ENCODE results near the gene TRAPPC14.
"Not testable (repeated sequence)": the region's sequence is repeated elsewhere in the genome, so short reads cannot be mapped to it uniquely, and the experiment has no call there.

Gene TRAPPC14

DNA sequence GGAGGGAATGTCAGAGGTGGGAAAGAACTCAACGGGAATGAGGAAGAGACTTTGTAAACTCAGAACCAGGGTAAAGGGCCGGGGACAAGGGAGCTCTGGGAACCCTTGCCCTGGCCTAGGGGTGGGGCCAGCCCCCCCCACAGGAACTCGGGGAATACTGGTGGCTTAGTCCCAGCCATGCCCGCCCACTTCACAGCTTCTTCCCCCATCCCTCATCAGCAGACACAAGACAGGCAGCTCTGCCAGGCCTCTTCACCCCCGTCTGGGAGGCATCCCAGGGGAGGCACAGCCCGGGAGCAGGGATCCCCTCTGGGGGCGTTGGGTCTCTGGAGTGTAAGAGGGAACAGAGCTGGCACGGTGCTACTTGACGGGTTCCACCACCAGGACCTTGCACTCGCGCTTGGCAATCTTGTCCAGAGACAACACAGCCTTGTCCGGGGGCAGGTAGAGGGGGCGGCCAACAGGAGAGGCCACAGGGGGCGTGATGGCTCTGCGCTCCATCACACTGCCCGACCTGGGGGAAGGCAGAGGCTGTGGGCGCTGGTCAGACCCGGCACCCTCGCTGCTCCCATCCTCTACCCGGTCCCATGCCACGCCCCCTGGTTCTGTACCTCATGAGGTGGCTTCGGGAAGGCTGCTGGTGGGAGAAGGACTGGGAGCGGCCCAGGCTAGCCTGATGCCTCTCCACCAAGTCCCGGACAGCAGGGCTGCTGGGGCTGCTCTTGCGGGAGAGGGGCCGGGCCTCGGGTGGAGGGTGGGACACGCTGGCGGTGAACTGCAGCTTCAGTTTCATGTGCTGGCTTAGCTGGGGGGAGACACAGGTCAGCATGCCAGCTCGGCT lies 3.7 kb downstream of the TRAPPC14 start:
- no peak for DNase-seq (ENCODE audit: low read depth in 1 of 2, low spot score in 1 of 2)

DNA sequence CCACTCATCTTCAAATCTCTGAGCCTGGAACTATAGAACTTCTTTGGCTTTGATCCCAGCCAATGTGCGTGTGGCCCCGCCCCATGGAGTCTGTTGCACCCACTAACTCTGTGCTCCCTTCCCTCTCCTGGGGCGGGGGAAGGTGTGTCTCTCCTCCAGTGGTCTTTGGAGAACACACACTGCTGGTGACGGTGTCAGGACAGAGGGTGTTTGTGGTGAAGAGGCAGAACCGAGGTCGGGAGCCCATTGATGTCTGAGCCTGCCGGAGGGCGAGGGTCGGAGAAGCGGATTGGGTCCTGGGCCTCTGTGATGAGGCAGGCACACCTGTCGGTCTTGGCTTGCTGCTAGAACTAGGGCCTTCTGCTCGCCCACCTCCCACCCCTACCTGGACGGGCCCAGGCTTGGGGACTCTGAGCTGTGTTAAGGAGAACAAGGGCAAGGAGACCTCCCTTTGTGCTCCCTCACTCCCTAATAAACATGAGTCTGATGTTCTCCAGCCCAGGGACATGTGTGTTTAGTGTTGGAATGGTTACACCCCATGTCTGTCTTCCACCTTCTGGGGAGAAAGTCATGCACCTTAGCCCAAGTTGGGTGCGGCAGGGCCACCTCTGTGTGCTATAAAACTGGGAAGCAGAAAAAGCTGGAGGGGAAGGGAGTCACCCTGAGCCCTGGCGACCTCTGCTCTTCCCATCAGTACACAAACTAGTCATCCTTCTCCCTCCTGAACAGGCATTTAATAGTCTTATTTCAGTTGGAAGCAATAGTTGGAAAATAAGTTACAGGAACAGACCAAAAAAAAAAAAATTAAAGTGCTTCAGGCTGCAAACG lies 4.6 kb downstream of the TRAPPC14 start:
- no peak for DNase-seq (ENCODE audit: low read depth in 1 of 2, low spot score in 1 of 2)

DNA sequence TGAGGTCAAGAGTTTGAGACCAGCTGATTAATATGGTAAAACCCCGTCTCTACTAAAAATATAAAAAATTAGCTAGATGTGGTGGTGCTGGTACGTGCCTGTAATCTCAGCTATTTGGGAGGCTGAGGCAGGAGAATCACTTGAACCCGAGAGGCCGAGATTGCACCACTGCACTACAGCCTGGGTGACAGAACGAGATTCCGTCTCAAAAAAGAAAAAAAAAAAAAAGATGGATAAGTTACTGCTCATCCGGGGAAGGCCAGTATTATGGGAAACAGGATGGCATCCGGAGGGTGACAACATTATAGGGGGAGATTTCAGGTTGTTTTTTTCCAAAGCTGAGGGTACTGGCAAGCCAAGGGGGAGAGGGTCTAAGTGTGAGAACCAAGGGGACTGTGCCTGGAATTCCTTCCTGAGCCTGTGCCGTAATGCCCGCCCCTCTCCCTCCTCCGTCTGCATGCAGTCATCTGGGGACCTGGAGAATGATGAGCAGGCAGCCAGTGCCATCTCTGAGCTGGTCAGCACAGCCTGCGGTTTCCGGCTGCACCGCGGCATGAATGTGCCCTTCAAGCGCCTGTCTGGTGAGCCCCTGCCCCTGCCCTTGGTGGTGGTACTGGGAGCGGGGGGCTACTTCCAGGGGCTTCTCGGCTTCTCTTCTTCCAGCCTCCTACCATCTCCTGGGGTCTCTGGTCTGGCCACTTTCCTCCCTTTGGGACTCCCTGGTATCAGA lies 5.4 kb downstream of the TRAPPC14 start:
- DNase-seq (ENCODE audit: low read depth in 1 of 2, low spot score in 1 of 2), result no peak

DNA sequence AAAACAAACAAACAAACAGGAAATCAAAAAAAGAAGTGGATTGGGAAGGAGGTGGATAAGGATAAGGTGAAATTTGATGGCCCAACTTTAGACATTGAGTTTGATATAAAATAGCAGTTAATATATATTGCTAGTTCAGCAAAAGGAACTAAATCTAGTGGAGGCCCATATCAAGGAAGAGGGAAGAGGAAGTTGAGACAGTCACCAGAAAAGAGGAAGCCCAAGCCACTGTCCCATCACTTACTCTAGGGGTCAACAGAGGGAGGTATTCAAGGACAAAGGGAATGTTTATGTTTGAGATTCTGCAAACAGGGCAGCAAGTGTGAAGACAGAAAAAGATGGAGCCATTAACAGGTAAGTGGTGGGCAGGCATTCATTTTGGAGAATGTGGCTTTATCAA lies 6.1 kb downstream of the TRAPPC14 start:
- no peak for DNase-seq (ENCODE audit: low read depth in 1 of 2, low spot score in 1 of 2)

DNA sequence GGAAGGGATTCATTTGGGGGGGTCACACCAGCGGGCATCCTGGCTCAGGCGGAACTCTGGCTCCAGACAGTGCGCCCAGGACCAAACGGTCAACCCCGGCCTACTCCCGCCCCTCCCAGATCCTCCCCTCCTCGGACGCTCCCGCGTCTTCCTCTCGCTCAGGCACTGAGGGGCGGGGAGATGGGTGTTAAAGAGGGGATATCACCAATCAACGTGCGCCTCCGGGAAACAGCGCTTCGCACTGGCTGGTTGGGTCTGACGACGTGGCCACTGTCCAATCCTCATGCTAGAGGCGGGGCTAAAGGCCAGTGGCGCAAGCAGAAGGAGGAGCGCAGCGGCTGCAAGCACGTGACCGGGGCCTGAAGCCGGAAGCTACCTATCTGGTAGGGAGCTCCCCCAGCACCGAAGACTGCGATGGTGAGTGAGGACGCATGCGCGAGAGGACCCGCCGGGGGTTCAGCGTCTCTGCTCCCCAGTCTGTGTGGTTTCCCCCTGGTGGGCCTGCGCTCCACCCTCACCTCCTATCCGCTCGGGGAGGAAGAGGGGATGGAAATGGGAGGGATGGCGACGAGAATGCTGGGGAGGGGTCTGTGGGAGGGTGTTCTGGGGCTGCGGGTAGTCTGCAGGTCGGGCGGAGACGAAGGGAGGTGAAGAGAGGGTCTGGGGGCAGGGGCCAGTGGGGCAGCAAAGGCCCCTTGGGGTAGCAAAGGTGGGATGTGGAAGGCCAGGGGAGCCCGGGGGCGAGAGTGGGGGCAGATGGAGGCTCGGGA lies 9.8 kb downstream of the TRAPPC14 start, which contains the start of gene LAMTOR4:
LAMTOR4 (plus strand) TSS at position 360 of the 770 bp plus-strand sequence; CDS start at position 415, 55 bp downstream.
- peak; percentile 88 to 98 for DNase-seq (ENCODE audit: low read depth in 1 of 2, low spot score in 1 of 2)

DNA sequence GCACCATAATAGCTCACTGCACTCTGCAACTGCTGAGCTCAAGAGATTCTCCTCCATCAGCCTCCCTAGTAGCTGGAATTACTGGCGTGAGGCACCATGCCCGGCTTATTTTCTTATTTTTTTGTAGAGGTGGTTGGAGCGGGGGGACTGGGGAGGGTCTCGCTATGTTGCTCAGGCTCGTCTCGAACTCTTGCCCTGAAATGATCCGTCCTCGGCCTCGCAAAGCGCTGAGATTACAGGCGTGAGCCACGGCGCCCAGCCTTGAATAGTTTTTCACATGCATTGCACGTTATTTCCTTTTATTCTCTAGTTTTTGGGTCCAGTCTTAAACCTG lies 10.3 kb downstream of the TRAPPC14 start:
- no peak for DNase-seq (ENCODE audit: low read depth in 1 of 2, low spot score in 1 of 2)

DNA sequence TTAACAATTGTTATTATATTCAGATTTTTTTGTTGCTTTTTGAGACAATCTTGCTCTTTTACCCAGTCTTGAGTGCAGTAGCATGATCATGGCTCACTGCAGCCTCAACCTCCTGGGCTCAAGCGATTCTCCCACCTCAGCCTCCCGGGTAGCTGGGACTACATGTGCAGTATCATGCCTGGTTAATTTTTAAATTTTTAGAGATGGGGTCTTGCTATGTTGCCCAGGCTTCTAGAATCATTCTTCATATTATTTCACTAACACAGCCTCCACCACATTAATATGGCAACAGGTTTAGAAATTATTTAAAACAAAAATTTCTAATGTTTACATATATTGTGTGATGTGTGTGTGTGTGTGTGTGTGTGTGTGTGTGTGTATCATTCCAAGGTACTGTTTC lies 11.2 kb downstream of the TRAPPC14 start:
- DNase-seq (ENCODE audit: low read depth in 1 of 2, low spot score in 1 of 2), result no peak

DNA sequence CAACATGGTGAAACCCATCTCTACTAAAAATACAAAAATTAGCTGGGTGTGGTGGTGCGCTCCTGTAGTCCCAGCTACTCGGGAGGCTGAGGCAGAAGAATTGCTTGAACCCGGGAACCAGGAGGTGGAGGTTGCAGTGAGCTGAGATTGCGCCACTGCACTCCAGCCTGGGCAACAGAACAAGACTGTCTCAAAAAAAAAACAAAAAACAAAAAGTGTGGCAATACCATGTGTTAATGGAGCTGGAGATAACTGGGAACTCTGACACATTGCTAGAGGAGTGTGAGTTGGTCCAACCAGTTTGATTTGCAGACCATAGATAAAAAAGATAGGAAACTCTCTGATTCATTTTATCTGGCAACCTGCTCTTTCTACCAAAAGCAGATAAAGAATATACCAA lies 12.2 kb downstream of the TRAPPC14 start:
- not testable (repeated sequence) for DNase-seq (ENCODE audit: low read depth in 1 of 2, low spot score in 1 of 2)

DNA sequence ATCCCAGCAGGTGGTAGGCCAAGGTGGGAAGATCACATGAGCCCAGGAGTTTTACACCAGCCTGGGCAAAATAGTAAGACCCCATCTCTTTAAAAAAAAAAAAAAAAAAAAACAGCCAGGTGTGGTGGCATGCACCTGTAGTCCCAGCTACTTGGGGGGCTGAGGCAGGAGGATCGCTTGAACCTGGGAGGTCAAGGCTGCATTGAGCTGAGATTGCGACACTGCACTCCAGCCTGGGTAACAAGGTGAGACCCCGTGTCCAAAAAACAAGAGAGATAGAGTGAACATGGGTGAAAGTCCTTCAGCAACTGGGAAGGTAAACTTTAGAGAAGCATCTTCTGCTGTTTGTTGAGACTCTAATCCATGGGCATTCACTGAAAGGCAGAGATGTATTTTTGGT lies 16.1 kb downstream of the TRAPPC14 start:
- no peak for DNase-seq (ENCODE audit: low read depth in 1 of 2, low spot score in 1 of 2)

DNA sequence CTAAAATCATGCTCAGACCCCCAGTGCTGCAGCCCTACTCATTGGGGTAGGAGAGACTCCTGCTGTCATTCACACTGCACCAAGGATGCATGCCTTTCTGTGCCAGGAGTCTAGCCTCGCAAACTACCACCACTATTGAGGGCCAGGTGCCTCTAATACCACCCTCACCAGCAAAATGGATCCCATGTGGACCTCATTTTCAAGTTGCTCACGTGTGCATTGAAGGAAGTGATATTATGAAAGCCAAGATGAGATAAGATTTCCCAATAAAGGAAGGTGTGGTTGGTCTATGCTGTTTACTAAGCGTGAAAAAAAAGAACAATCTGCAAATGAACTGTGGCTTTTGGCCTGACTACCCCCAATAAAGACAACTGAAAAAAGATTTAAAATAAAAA lies 17.0 kb downstream of the TRAPPC14 start:
- no peak for DNase-seq (ENCODE audit: low read depth in 1 of 2, low spot score in 1 of 2)

DNA sequence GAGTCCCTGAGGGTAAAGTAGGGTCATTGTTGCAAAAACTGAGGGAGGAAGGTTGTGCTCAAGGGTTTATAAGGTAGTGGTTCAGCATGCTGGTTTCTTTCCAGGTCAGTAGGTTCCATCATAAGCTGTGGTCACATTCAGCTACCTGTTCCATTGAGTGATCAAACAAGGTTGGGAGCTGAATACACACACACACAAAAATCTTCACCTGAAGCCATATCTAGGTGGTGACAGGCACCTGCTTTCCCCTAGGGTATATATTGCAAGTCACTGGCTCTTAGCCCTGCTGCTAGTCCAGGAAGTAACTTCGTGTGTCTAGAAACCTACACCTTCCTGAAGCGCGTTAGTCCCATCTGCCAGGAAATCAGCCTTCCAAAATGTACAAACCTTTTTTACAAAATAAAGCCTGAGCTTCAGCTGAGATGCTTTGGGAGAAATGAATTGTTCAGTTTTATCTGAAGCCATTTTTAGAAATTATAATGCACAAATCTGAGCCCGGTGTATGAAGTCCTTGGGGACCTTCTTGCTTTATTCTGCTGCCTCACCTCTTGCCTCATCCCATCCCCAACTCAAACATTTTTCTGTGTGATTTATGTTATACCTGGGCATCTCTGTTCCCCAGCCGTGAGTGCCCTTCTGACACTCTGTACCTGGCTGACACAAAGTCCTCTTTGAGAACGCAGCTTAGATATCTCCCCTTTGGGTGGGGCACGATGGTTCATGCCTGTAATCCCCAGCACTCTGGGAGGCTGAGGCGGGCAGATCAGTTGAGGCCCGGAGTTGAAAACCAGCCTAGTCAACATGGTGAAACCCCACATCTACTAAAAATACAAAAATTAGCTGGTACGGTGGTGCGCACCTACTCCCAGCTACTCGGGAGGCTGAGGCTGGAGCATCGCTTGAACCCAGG lies 20.4 kb downstream of the TRAPPC14 start:
- no peak for DNase-seq (ENCODE audit: low read depth in 1 of 2, low spot score in 1 of 2)

DNA sequence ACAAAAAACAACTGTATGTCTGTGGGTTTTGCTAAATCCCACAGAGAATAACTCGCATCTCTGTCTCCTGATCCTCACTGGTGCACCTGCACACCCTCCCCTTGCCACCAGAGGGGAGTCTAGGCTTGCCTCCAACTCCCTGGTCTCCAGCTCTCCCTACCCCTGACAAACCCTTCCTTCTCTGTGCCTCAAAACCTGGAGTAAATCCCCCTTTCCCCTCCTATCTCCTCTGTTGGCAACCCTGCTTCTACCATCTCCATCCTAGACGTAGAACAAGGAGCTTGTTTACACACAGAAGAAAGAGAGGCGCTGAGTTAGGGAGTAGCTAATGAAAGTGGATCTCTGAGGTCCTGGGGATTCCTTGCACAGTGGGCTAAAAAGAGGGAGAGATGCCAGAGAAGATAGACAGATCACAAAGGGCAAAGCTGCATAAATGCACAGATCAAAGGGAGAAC lies 25.8 kb downstream of the TRAPPC14 start:
- peak in 1 of 2 donors; percentile 30 for DNase-seq (ENCODE audit: low read depth in 1 of 2, low spot score in 1 of 2)

DNA sequence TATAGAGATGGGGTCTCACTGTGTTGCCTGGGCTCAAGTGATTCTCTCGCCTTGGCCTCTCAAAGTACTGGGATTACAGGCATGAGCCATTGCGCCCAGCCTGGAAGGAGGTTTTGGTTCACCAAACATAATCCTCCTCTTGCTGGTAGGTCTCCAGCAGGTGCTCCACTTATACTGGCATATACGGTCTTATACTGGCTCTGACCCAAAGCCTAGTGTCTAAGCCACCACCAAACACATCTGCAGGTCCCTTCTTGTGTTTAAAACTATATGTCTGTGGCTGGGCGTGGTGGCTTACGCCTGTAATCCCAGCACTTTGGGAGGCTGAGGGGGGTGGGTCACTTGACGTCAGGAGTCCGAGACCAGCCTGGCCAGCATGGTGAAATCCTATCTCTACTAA lies 26.4 kb downstream of the TRAPPC14 start:
- no peak for DNase-seq (ENCODE audit: low read depth in 1 of 2, low spot score in 1 of 2)

DNA sequence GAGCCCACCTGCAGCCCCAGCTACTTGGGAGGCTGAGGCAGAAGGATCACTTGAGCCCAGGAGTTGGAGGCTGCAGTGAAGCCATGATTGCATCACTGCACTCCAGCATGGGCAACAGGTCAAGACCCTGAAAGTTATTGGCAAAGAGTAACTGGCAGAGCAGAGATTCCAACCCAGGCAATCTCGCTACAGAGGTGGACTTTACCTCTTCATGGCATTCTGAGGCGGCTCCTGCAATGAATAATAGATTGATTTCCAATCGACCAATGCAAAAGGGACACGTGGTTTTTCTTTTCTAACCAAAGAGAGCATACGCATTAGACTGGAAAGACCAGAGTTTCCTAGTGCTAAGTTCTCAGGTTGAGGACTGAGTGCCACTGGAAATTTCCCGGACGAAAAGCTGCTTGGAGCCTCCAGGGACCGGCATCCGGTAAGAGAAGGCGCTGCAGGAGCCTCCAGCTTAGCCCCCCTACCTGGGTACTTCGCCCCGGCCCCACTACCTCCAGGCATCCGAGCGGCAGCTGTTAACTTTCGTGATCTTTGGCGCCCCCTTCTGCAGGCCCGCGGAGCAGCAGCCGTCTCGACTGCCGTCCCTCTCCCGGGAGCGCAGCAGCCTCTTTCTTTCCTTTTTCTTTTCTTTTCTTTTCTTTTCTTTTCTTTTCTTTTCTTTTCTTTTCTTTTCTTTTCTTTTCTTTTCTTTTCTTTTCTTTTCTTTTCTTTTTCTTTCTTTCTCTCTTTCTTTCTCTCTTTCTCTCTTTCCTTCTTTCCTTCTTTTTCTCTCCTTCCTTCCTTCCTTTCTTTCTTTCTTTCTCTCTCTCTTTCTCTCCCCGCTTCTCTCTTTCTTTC lies 27.7 kb downstream of the TRAPPC14 start:
- DNase-seq (ENCODE audit: low read depth in 1 of 2, low spot score in 1 of 2), result peak; percentile 72 to 74

DNA sequence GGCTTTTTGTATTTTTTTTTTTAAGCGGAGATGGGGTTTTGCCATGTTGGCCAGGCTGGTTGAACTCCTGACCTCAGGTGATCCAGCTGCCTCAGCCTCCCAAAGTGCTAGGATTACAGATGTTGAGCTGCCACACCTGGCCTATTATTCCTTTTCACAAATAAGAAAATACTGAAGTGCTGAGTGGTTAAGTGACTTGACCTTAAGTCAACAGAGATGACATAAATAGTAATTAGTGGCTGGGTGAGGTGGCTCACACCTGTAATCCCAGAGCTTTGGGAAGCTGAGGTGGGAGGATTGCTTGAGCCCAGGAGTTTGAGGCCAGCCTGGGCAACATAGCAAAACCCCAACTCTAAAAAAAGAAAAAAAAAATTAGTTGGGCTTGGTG lies 28.3 kb downstream of the TRAPPC14 start:
- not testable (repeated sequence) for DNase-seq (ENCODE audit: low read depth in 1 of 2, low spot score in 1 of 2)

DNA sequence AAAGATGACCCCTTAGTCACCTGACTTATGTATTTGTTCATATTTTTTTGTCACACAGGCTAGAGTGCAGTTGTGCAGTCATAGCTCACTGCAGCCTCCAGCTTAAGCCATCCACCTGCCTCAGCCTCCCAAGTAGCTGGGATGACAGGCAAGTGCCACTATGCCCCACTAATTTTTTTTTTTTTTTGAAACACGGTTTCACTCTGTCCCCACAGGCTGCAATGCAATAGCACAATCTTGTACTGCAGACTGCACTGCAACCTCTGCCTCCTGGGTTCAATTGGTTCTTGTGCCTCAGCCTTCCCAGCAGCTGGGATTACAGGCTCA lies 29.9 kb downstream of the TRAPPC14 start:
- DNase-seq (ENCODE audit: low read depth in 1 of 2, low spot score in 1 of 2), result no peak

DNA sequence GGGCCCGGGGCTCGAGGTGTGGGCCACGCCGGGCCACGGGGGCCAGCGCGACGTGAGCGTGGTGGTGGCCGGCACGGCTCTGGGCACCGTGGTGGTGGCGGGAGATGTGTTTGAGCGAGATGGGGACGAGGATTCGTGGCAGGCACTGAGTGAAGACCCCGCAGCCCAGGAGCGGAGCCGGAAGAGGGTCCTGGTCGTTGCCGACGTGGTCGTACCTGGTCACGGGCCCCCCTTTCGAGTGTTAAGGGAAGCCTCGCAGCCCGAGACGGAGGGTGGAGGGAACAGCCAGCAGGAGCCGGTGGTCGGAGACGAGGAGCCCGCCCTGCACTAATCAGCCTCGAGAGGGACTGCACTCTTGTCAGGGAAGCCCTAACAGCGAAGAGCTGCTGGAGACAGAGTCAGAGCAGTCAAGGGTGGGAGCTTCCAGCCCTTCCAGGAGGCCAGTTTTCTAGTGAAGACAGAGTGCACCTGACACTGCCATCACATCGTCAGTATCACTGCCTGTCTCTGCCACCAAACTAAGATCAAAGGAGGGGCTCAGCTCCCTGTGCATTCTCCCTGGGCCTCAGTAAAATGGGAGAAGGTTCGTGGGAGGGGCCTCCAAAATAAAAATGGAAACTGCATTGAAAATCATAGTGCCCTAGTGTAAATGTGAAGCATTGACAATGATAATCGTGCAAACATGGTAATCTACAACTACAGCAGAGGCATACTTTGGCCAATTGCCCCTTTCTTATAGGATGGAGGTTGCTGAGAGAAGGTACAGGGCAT lies 30.5 kb downstream of the TRAPPC14 start:
- peak in 1 of 2 donors; percentile 9 for DNase-seq (ENCODE audit: low read depth in 1 of 2, low spot score in 1 of 2)

Data from activated CD4-positive, alpha-beta T cell treated with anti-CD3 and anti-CD28 coated beads, Interleukin-2, amount 50 U/mL, for 24 hours (primary cell).